HG02981 (cell line): Measurements from ENCODE around the gene PLAAT4.

ENCODE experiments used
- ATAC-seq: cut with Tn5 transposase; IDR thresholded peaks from one replicate; pipeline ENCODE4 v1.9.1; 2021; ENCODE audit warnings: mild to moderate bottlenecking, moderate library complexity; ENCODE audit not compliant: unreplicated experiment

Gene PLAAT4

GRCh38 chr11:63536669-63537292 lies at the start of gene PLAAT4:
TSS of gene PLAAT4 (plus strand) at chr11:63536808. CDS start at chr11:63536869, 61 bp downstream.
- ATAC-seq = no peak

GRCh38 chr11:63488789-63489188 lies 47.8 kb upstream of the PLAAT4 start:
- no peak for ATAC-seq

- no peak for ATAC-seq
Measured at GRCh38 chr11:63489879-63490278, 46.7 kb upstream of the PLAAT4 start.

GRCh38 chr11:63490551-63491239 lies 45.9 kb upstream of the PLAAT4 start, which contains the start of gene PLAAT5:
TSS of gene PLAAT5 (minus strand) at chr11:63491167. CDS start at chr11:63491034, 133 bp downstream.
- ATAC-seq = no peak

- no peak for ATAC-seq
Measured at GRCh38 chr11:63491240-63491587, 45.4 kb upstream of the PLAAT4 start.

- no peak for ATAC-seq
Measured at GRCh38 chr11:63491636-63492372, 44.8 kb upstream of the PLAAT4 start.

GRCh38 chr11:63492441-63492840 lies 44.2 kb upstream of the PLAAT4 start:
- no peak for ATAC-seq

- no peak for ATAC-seq
Measured at GRCh38 chr11:63493127-63493526, 43.5 kb upstream of the PLAAT4 start.

GRCh38 chr11:63494975-63495374 lies 41.6 kb upstream of the PLAAT4 start:
- ATAC-seq = no peak

- no peak for ATAC-seq
Measured at GRCh38 chr11:63499874-63500273, 36.7 kb upstream of the PLAAT4 start.

- ATAC-seq = no peak
Measured at GRCh38 chr11:63501236-63501635, 35.4 kb upstream of the PLAAT4 start.

- ATAC-seq = no peak
Measured at GRCh38 chr11:63502252-63502820, 34.3 kb upstream of the PLAAT4 start.

- no peak for ATAC-seq
Measured at GRCh38 chr11:63503492-63503891, 33.1 kb upstream of the PLAAT4 start.

GRCh38 chr11:63504054-63504453 lies 32.6 kb upstream of the PLAAT4 start:
- ATAC-seq = no peak

- ATAC-seq = no peak
Measured at GRCh38 chr11:63504933-63505586, 31.5 kb upstream of the PLAAT4 start.

- ATAC-seq = no peak
Measured at GRCh38 chr11:63505857-63506528, 30.6 kb upstream of the PLAAT4 start, which contains the start of gene LGALS12. TSS of gene LGALS12 (plus strand) at chr11:63506084. CDS start at chr11:63506459, 375 bp downstream.

- ATAC-seq = no peak
Measured at GRCh38 chr11:63506876-63507275, 29.7 kb upstream of the PLAAT4 start.

GRCh38 chr11:63507511-63507910 lies 29.1 kb upstream of the PLAAT4 start:
- no peak for ATAC-seq

GRCh38 chr11:63508009-63508408 lies 28.6 kb upstream of the PLAAT4 start:
- ATAC-seq = no peak

- ATAC-seq = no peak
Measured at GRCh38 chr11:63508745-63509144, 27.9 kb upstream of the PLAAT4 start.
